Body of pancreas (tissue), 4 donors: ENCODE measurements around the gene CDH12.

Source experiments
- POLR2A ChIP-seq, 3 donors: fragments of 450-650 bp; IDR thresholded peaks; one replicate each; pipeline ENCODE4 v1.6.1; 2016; ENCODE audit warnings: antibody characterized with exemption in 3 of 3, mild to moderate bottlenecking in 2 of 3
- TF ChIP-seq, protein P1 (sequence below), 7 experiments: fragments of 450-650 bp in 4 of 7; fragments of 200-600 bp in 3 of 7; sonication (generic) in 3 of 7; IDR thresholded peaks; one replicate each; pipeline ENCODE4 v1.5.1; 2016 to 2019; ENCODE audit warnings: antibody characterized with exemption in 7 of 7

DNA sequence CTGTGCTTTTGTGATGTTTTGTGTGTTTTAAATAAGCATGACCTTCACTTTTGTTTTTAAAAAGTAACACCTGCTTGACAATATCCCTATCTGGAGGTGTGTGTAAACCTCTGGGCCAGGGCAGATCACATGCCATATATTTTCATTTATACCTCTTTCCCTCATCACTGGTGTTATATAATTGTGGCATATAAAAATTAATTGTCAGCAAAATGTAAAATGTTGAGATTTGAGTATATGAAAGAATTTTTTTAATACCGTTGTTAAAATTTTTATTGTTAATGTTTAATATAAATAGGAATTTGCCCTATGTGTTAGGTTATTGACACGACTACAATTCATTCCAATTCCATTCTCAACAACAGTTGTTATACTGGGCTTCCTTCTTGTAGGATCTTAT, 6.5 kb downstream of the CDH12 start:
- TF ChIP-seq, protein P1, sequence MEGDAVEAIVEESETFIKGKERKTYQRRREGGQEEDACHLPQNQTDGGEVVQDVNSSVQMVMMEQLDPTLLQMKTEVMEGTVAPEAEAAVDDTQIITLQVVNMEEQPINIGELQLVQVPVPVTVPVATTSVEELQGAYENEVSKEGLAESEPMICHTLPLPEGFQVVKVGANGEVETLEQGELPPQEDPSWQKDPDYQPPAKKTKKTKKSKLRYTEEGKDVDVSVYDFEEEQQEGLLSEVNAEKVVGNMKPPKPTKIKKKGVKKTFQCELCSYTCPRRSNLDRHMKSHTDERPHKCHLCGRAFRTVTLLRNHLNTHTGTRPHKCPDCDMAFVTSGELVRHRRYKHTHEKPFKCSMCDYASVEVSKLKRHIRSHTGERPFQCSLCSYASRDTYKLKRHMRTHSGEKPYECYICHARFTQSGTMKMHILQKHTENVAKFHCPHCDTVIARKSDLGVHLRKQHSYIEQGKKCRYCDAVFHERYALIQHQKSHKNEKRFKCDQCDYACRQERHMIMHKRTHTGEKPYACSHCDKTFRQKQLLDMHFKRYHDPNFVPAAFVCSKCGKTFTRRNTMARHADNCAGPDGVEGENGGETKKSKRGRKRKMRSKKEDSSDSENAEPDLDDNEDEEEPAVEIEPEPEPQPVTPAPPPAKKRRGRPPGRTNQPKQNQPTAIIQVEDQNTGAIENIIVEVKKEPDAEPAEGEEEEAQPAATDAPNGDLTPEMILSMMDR (IDR thresholded peaks at IDR 0.05), result no peak
- TF ChIP-seq POLR2A (IDR thresholded peaks at IDR 0.05), result no peak
